ENCODE results near the gene ASMTL.
"Not testable (repeated sequence)": the region's sequence is repeated elsewhere in the genome, so short reads cannot be mapped to it uniquely, and the experiment has no call there.

The ASMTL gene

GRCh38 chrX:1433646-1434357 is 18.9 kb downstream of the ASMTL start:
- no peak for DNase-seq (ENCODE audit: low spot score)

- no peak for DNase-seq (ENCODE audit: low spot score)
Measured at GRCh38 chrX:1430451-1430850, 22.3 kb downstream of the ASMTL start.

GRCh38 chrX:1427756-1428155 is 25.0 kb downstream of the ASMTL start:
- no peak for DNase-seq (ENCODE audit: low spot score)

GRCh38 chrX:1426321-1426720 is 26.4 kb downstream of the ASMTL start:
- DNase-seq (ENCODE audit: low spot score) = not testable (repeated sequence)

GRCh38 chrX:1425381-1425780 is 27.3 kb downstream of the ASMTL start:
- DNase-seq (ENCODE audit: low spot score) = no peak

GRCh38 chrX:1424147-1424851 is 28.4 kb downstream of the ASMTL start:
- DNase-seq (ENCODE audit: low spot score) = no peak

GRCh38 chrX:1423215-1423614 is 29.5 kb downstream of the ASMTL start:
- no peak for DNase-seq (ENCODE audit: low spot score)

GRCh38 chrX:1422135-1422465 is 30.6 kb downstream of the ASMTL start:
- DNase-seq (ENCODE audit: low spot score) = no peak

GRCh38 chrX:1421433-1422134 is 31.1 kb downstream of the ASMTL start:
- no peak for DNase-seq (ENCODE audit: low spot score)

GRCh38 chrX:1420371-1420770 is 32.3 kb downstream of the ASMTL start:
- DNase-seq (ENCODE audit: low spot score) = no peak

GRCh38 chrX:1419545-1420355 is 33.0 kb downstream of the ASMTL start:
- DNase-seq (ENCODE audit: low spot score) = no peak

- DNase-seq (ENCODE audit: low spot score) = no peak
Measured at GRCh38 chrX:1418901-1419544, 33.7 kb downstream of the ASMTL start.

- DNase-seq (ENCODE audit: low spot score) = no peak
Measured at GRCh38 chrX:1417921-1418771, 34.6 kb downstream of the ASMTL start.

- no peak for DNase-seq (ENCODE audit: low spot score)
Measured at GRCh38 chrX:1416965-1417760, 35.5 kb downstream of the ASMTL start.

- DNase-seq (ENCODE audit: low spot score) = no peak
Measured at GRCh38 chrX:1416327-1416784, 36.4 kb downstream of the ASMTL start.

GRCh38 chrX:1412551-1413161 is 40.1 kb downstream of the ASMTL start:
- DNase-seq (ENCODE audit: low spot score) = no peak

GRCh38 chrX:1411326-1411725 is 41.4 kb downstream of the ASMTL start:
- no peak for DNase-seq (ENCODE audit: low spot score)

- no peak for DNase-seq (ENCODE audit: low spot score)
Measured at GRCh38 chrX:1407035-1407434, 45.7 kb downstream of the ASMTL start.

GRCh38 chrX:1405769-1406168 is 46.9 kb downstream of the ASMTL start:
- not testable (repeated sequence) for DNase-seq (ENCODE audit: low spot score)

All from CD4-positive, alpha-beta T cell treated with Interleukin-15 for 4 hours (primary cell).